WERI-Rb-1 (cell line): Measurements from ENCODE around the gene SRMS.

Experiments used
- DNase-seq: peaks from one replicate; pipeline ENCODE4 v3.0.0-alpha.2; 2020
- H3K27ac ChIP-seq: fragments of 250-450 bp; sonication (Bioruptor Pico); 2 replicates; pipeline ENCODE4 v1.5.1; 2020; ENCODE audit warnings: mild to moderate bottlenecking, moderate library complexity
- H3K27me3 ChIP-seq: fragments of 250-450 bp; sonication (Bioruptor Pico); 2 replicates; pipeline ENCODE4 v1.5.1; 2021; ENCODE audit warnings: mild to moderate bottlenecking, low read depth, moderate library complexity; ENCODE audit not compliant: insufficient read depth, severe bottlenecking
- H3K36me3 ChIP-seq: fragments of 250-450 bp; sonication (Bioruptor Pico); 2 replicates; pipeline ENCODE4 v1.5.1; 2020; ENCODE audit warnings: mild to moderate bottlenecking, moderate library complexity
- H3K4me3 ChIP-seq: 2 replicates; pipeline ENCODE4 v1.5.1; 2011; ENCODE audit warnings: low read depth, mild to moderate bottlenecking, control low read depth, low read length
- H3K9me3 ChIP-seq: fragments of 250-450 bp; sonication (Bioruptor Pico); 2 replicates; pipeline ENCODE4 v1.5.1; 2021; ENCODE audit warnings: mild to moderate bottlenecking, moderate library complexity; ENCODE audit not compliant: severe bottlenecking
- CTCF ChIP-seq: IDR thresholded peaks from 2 replicates; pipeline ENCODE4 v1.5.1; 2011; ENCODE audit warnings: low read depth, mild to moderate bottlenecking, control low read depth, inconsistent platforms, low read length

Gene SRMS

GRCh38 chr20:63580796-63581461, 33.4 kb upstream of the SRMS start:
- peak; percentile 81 for DNase-seq
- Histone ChIP-seq H3K27ac (no peak overlapping the region), H3K27me3 (no peaks in the 10 kb centered on the region), H3K4me3 (no peak overlapping the region), H3K36me3 (no peaks in the 10 kb centered on the region), H3K9me3 (no peaks in the 10 kb centered on the region)
- TF ChIP-seq CTCF: peak; percentile 84

DNA sequence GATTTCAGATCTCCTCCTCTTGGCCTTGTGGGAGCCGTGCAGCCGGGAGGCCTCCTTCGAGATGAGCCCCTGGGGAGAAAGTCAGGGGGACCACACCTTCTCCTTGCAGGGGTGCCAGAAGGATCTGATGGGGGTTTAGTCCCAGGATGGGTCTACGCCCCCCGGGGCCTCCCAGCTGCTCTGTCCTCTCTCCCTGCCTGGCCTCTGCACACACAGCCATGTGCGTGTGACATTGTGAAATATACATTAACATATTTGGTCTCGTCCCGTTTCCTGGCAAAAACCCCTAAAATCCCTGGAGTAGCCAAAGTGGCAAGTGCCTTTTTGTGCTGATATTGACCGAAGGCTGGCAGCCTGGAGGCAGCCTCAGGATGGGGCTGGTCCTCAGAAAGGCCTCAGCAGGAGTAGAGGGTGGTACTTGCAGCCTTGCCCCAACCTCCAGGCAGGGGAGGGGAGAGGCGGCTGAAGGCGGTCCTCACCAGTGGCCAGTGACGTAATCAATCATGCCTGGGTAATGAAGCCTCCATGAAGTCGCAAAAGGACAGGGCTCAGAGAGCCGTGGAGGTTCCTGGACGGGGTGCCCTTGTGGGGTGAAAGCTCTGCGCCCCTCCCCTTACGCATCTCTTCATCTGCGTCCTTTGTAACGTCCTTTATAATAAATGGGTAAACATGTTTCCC, 31.6 kb upstream of the SRMS start:
- no peaks in the 10 kb centered on the region for H3K36me3 ChIP-seq
- no peak for TF ChIP-seq CTCF
- H3K27me3 ChIP-seq: no peaks in the 10 kb centered on the region
- no peak overlapping the region for H3K4me3 ChIP-seq
- no peak overlapping the region for H3K27ac ChIP-seq
- no peak for DNase-seq
- no peaks in the 10 kb centered on the region for H3K9me3 ChIP-seq

DNA sequence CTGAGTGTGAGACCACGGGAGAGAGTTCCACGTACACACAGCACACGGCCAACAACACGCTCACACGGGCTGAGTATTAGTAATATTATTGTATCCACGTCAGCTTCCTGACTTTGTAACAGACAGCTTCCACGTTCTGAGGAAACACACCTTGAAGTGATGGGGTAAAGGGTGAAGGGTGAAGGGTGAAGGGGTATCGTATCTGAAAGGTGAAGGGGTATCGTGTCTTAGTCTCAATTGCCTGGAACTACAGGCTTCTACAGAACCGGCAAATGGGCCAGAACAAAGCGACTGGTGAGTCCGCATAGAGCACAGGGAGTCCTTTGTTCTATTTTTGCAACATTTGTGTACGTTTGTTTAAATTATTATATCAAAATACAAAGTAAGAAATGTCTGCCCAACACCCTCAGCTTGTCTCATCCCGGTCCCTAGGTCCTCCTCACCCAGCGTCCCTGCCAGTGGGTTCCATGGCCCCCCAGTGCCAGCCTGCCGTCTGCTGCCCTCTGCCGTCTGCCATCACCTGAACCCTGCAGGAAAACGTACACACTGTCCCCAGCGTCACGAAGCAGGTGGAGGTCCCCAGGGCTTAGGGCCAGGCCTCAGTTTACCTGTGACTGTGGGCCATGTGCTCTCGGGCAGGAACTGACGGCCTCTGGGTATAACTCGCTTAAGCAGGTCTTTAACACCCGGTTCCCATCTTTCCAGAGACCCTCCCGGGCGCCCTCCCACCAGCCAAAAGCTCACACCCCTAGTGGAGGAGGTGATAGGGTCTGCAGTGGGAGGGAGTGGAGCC, 30.9 kb upstream of the SRMS start:
- Histone ChIP-seq H3K9me3 (no peaks in the 10 kb centered on the region), H3K4me3 (no peak overlapping the region), H3K36me3 (no peaks in the 10 kb centered on the region), H3K27me3 (no peaks in the 10 kb centered on the region), H3K27ac (no peak overlapping the region)
- no peak for DNase-seq
- TF ChIP-seq CTCF: no peak

GRCh38 chr20:63577317-63577894, 29.9 kb upstream of the SRMS start:
- DNase-seq: no peak
- H3K4me3 ChIP-seq: no peak overlapping the region
- no peak for TF ChIP-seq CTCF
- H3K27me3 ChIP-seq: no peaks in the 10 kb centered on the region
- no peaks in the 10 kb centered on the region for H3K9me3 ChIP-seq
- H3K36me3 ChIP-seq: no peaks in the 10 kb centered on the region; the same call in 1 of the 2 replicates
- H3K27ac ChIP-seq: no peak overlapping the region

DNA sequence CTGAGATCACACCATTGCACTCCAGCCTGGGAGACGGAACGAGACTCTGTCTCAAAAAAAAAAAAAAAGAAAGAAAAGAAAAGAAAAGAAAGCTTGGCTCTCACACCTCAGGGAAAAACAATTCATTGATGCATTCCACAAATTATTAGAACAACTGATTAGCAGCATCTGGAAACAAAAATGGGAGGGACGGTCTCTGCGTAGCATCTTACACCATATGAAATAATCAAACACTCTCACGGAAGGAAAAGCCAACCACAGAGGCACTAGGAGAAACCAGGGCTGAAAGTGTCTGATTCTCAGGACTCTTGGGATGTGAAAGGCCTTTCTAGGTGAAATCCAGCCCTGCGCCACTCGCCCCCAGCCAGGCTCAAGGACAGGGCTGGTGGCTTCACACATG, 28.8 kb upstream of the SRMS start:
- no peak for TF ChIP-seq CTCF
- H3K27me3 ChIP-seq: no peaks in the 10 kb centered on the region

More for the DNA sequence above, 28.8 kb upstream of the SRMS start:
- Histone ChIP-seq H3K9me3 (no peaks in the 10 kb centered on the region), H3K36me3 (no peaks in the 10 kb centered on the region; the same call in 1 of the 2 replicates), H3K4me3 (no peak overlapping the region), H3K27ac (no peak overlapping the region)
- DNase-seq: no peak
